ENCODE data around the gene C1orf146.
A peak's percentile ranks its signal among the peaks of the same experiment; 100 is the strongest.
"Not testable (repeated sequence)": the region's sequence is repeated elsewhere in the genome, so short reads cannot be mapped to it uniquely, and the experiment has no call there.

C1orf146 gene, protein sequence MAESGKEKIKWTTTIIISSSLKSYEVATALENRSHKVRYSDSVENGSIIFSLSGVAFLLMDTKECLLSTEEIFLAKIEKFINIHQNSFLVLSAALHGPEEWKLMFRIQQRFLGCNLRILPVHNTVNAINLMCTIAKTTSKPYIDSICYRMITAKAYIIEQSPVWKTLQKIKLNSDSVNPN

GRCh38 chr1:92217721-92218120 lies at the start of gene C1orf146:
TSS of gene C1orf146 (plus strand) at chr1:92217915. CDS start at chr1:92231421, 13,506 bp downstream.
- no peak for DNase-seq (ENCODE audit: low spot score)

DNA sequence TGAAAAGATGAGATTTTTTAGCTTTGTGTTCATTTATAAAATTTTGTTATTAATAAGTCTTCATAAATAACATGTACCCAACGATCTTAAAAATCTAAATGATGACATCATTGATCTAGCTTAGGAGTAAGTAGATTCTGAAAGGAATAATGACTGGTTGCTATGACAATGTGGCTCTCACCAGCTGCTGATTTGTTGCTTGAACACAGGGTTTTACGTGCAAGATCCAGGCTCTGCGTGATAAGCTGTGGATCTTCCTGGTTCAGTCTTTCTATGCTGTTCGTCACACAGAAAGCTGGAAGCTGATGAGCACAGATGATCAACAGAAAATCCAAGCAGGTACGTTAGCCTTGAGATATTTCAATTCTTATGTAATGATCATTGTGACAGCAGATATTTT lies 49.1 kb upstream of the C1orf146 start:
- DNase-seq (ENCODE audit: low spot score) = peak; percentile 7

DNA sequence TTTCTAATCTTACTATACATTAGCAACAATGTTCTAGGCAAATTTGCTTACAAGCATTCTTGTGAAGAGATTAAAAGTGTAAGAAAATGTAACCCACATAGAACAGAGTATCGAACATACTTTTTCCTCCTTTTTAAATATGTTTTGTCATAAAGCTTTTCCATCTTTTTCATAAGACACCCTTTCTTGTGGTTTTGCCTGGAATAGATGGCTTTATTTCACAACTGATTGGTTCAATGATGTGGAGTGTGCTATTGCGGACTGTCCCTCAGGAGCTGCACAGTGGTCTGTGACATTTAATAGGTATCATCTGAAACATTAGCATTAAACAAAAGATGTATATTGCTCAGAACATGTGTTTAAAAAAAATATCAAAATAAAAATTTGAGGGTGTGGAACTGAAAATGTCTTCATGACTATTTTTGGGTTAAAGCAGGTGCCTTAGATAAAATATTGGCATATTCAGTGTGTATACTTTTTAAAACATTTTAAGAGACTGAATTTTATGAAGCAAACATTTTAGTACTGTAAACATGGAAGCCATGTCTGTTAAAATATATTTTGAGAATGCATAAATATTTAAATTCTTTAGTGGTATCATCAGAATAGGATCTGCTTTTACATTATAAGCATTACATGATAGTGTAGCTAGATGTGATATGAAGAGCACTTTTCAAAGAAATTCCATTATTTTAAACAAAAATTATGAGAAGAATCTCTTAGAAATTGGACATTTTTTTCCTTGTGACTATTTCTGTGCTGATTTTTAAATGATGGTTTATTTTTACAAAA lies 48.3 kb upstream of the C1orf146 start:
- no peak for DNase-seq (ENCODE audit: low spot score)

GRCh38 chr1:92184632-92185031 lies 33.1 kb upstream of the C1orf146 start:
- no peak for DNase-seq (ENCODE audit: low spot score)

DNA sequence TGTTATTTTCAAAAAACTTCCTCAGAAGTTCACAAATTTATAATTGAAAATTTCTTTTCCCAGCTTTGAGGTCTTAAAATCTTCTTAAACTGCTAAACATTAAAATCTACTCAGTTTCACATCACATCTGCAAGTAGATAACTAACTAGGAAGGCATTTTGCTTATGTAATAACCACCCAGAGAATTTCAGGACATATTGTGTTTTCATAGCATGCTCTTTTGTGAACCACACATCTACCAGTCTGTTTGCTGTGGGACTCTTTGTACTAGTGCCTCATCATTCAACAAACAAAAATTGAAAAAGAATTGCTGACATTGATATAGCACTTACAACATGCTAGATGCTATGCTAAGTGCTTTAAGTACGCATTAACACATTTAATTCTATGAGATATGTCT lies 31.6 kb upstream of the C1orf146 start:
- DNase-seq (ENCODE audit: low spot score) = no peak

DNA sequence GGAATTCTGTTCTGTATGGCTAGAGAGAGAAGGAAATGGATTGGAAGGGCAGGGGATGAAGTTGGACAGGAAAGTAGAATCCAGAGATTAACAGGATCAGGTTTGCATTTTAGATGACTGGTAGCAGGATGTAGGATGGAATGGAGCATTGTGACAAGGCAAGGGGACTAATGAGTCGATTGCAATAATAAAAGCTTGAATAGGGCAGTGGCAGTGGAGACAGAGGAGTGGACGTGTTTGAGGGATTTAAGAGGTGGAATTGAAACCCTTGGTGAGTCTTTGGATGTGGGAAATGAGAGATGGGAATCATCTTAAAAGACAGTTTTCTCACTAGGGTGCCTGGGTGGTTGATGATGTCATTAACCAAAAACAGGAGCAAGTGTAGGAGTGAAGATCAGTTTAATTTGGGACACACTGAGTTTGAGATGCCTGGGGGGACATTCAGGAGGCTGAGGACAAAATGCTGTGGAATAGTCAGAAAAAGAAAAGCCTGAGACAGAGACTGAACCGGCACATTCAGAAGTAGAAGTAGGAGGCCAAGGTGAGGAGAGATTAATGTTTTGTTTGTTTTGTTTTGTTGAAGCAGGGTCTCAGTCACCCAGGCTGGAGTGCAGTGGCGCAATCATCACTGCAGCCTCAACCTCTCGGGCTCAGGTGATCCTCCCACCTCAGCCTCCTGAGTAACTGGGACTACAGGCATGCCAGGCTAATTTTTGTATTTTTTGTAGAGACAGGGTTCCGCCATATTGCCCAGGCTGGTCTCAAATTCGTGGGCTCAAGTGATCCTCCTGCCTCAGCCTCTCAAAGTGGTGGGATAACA lies 29.1 kb upstream of the C1orf146 start:
- no peak for DNase-seq (ENCODE audit: low spot score)

GRCh38 chr1:92191726-92192125 lies 26.0 kb upstream of the C1orf146 start:
- DNase-seq (ENCODE audit: low spot score) = no peak

- DNase-seq (ENCODE audit: low spot score) = no peak
These were observed 25.5 kb upstream of the C1orf146 start for GRCh38 chr1:92192246-92192645.

GRCh38 chr1:92194511-92194910 lies 23.2 kb upstream of the C1orf146 start:
- no peak for DNase-seq (ENCODE audit: low spot score)

- no peak for DNase-seq (ENCODE audit: low spot score)
These were observed 15.7 kb upstream of the C1orf146 start for GRCh38 chr1:92201973-92202372.

DNA sequence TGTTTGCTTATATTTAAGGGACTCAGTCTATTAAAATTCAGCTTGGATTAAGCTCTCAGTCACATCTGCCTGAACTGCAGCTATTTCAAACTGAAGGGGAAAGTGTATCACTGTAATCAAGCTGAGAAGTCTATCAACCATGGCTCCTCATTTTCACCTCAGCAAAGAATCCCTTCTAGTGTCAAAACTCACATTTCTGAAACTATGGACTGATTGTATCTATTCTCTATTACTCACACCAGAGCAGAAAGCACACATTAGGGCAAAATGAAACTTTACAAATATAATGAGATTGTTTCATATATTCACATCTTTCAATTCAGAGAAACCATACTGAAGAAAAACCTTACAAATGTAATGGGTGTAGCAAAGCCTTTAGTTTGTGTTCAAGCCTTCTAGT lies 14.6 kb upstream of the C1orf146 start:
- no peak for DNase-seq (ENCODE audit: low spot score)

GRCh38 chr1:92210701-92211100 lies 7.0 kb upstream of the C1orf146 start:
- no peak for DNase-seq (ENCODE audit: low spot score)

GRCh38 chr1:92211166-92211565 lies 6.5 kb upstream of the C1orf146 start:
- DNase-seq (ENCODE audit: low spot score) = no peak

GRCh38 chr1:92218559-92218958 lies 844 bp downstream of the C1orf146 start:
- no peak for DNase-seq (ENCODE audit: low spot score)

- DNase-seq (ENCODE audit: low spot score) = no peak
These were observed 1.3 kb downstream of the C1orf146 start for GRCh38 chr1:92219028-92219427.

- no peak for DNase-seq (ENCODE audit: low spot score)
These were observed 10.7 kb downstream of the C1orf146 start for GRCh38 chr1:92228401-92228800.

DNA sequence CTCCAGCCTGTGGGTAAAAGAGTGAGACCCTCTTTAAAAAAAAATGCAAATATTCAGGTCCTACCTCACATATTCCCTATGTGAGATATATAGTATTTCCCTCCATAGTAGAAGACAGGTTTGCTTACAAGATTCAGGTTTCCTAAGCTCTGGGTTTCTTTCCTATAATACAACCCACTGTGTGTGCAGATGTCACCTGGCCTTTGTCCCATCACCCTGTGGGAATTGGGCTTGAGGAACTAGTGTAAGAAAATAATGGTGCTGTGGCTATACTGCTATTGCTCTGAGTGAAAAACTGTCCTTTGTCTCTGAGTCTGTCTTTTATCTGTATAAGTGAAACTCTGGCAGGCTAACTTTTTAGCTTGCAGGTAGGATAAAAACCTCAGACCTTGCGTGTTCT lies 13.0 kb downstream of the C1orf146 start:
- no peak for DNase-seq (ENCODE audit: low spot score)

DNA sequence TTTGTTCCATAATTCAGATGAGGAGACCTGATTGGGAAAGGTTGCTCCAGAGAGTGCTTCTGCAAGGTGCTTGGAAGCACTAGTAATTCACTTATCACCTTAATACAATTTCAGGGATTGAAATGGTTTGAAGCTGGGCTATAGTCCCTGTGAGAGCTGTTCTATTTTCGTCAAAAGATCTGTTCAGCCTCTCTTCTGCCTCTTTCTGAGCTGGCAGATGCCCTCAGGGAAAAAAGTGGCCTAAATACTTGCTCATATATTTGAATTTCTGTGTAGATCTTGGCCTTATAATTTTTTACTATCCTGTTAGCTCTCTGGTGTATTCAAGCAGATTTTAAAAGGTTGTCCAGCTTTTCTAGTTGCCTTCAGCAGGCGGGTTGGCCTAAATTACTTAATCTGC lies 22.3 kb downstream of the C1orf146 start:
- no peak for DNase-seq (ENCODE audit: low spot score)

DNA sequence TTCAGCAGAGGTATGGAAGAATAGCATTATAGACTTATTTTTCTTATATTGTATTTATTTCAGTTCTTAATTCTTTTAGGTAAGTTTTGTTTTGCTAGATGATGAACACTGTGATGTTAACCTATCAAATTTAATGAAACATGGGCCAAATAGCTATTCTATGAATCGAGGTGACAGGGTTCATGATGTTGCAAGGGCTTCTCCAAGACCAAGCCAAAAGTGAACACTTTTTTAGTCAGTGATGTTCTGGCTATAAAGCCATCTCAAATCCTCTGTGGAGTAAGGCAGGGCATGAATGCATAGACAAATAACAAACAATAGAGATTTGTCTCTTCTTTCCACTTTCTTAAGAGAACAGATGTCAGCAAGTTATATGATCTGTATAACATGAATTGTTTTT lies 26.7 kb downstream of the C1orf146 start:
- no peak for DNase-seq (ENCODE audit: low spot score)

GRCh38 chr1:92254714-92255113 lies 37.0 kb downstream of the C1orf146 start:
- not testable (repeated sequence) for DNase-seq (ENCODE audit: low spot score)

DNA sequence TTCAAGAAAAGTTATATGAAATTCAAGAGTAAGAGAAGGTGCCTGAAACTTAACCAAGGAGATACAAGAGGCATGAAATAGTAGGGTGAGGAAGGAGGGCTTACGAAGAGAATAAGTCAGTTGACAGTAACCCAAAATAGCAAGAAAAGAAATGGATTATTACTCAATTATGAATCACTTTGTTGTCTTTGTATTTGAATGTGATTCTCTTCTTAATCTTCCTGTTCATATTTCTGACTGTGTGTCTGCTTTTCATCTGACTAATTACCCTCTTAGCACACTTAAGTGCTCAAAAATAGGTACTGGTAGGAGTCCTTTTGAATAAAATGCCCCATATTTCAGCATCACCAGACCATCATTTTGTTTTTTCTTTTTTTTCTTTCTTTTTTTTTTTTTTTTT lies 41.6 kb downstream of the C1orf146 start:
- DNase-seq (ENCODE audit: low spot score) = no peak

- no peak for DNase-seq (ENCODE audit: low spot score)
These were observed 44.8 kb downstream of the C1orf146 start for GRCh38 chr1:92262516-92262915.

DNA sequence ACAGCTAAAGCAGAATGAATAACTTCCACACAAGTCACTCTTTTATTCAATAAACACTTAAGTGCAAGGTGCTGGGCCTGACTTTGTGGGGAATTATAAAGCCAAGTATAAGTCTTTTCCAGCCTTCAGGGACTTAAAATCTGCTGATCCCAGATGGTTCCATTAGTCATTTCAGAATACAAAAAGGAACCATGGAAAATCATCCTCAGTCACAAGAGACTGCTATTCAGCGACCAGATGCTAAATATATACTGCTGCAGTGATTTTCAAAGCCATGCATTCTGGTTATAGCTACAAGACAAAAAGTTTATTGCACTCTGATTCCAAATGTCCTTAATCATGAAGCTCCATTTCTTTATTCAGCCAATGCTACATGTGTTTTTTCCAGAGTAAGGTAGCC lies 55.3 kb downstream of the C1orf146 start:
- DNase-seq (ENCODE audit: low spot score) = no peak

Measured in globus pallidus (tissue), 1 donor.